Measurements from ENCODE around the gene NOS3. TPM values are rescaled to one million over a fixed set of nuclear protein-coding genes. Genes with fewer than 3 reads are reported as not detected.

NOS3 gene
- total RNA-seq, 2 donors from 2014 or later = 14.5 to 78.6 TPM

- no peaks in the 10 kb centered on the region for H3K27me3 ChIP-seq
- peak overlapping the region in 1 of 2 donors; percentile 2 for H3K4me3 ChIP-seq
- peak overlapping the region; percentile 75 to 85 for H3K27ac ChIP-seq
- DNase-seq (ENCODE audit: low spot score) = no peak
- H3K4me1 ChIP-seq = peaks cover 0 to 51% of the 10 kb centered on the region in 2 donors
- H3K9me3 ChIP-seq = no peaks in the 10 kb centered on the region
- H3K36me3 ChIP-seq = peaks cover 20% of the 10 kb centered on the region
- no peak for TF ChIP-seq CTCF (IDR thresholded peaks at IDR 0.05)
Measured at GRCh38 chr7:150954986-150955518, 35.8 kb upstream of the NOS3 start.

GRCh38 chr7:150955519-150956394, 35.1 kb upstream of the NOS3 start:
- Histone ChIP-seq H3K4me3 (peak overlapping the region in 1 of 2 donors; percentile 2), H3K36me3 (peaks cover 13% of the 10 kb centered on the region), H3K9me3 (no peaks in the 10 kb centered on the region), H3K27ac (peak overlapping the region; percentile 75 to 85), H3K27me3 (no peaks in the 10 kb centered on the region), H3K4me1 (peaks cover 0 to 56% of the 10 kb centered on the region in 2 donors)
- no peak for DNase-seq (ENCODE audit: low spot score)
- no peak for TF ChIP-seq CTCF (IDR thresholded peaks at IDR 0.05)

- Histone ChIP-seq H3K4me3 (no peak overlapping the region), H3K27ac (peak overlapping the region; percentile 75 to 85), H3K4me1 (peaks cover 0 to 60% of the 10 kb centered on the region in 2 donors), H3K27me3 (no peaks in the 10 kb centered on the region), H3K9me3 (no peaks in the 10 kb centered on the region), H3K36me3 (peaks cover 10% of the 10 kb centered on the region)
- TF ChIP-seq CTCF (IDR thresholded peaks at IDR 0.05) = no peak
- no peak for DNase-seq (ENCODE audit: low spot score)
Measured at GRCh38 chr7:150956395-150957132, 34.3 kb upstream of the NOS3 start.

DNA sequence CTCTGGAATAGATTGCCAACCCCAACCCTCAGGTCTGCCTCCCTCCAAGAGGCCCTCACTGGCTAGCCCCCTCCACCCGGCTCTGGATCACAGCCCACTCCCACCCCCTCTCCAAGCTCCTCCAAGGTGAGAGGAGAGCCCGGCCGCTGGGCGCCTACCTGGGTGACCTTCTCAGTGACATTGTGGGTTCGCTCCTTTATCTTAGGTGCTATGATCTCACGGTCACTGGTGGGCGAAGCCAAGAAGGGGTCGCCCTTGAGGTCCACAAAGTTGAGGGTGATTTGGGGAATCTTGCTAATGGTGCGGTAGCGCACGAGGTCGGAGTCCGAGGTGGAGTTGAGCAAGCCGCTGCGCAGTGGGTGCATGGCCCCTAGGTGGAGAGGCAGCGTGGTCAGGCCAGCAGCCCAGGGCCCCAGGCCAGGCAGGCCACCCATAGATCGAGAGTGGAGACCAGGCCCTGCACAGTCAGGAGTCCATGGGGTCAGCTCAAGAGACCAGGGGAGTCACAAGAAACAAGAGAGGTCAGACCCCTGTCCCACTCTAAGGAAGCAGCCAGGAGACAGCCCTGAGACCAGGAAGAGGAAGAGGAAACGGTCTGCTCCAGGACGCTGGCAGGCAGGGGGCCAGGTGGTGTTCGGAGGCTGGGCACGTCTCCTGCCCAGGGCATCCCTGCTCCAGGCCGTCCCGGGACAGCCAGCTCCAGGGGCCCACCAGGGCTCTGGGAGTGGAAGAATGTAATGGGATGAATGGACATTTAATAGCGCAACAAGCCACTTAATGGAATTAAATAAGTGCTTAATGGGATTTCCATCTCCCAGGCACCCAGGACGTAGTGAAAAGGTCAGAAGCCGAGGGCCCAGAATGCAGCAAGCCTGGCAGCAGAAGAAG, 33.4 kb upstream of the NOS3 start:
- TF ChIP-seq CTCF (IDR thresholded peaks at IDR 0.05) = no peak
- H3K36me3 ChIP-seq = peaks cover 10% of the 10 kb centered on the region
- H3K27me3 ChIP-seq = no peaks in the 10 kb centered on the region
- DNase-seq (ENCODE audit: low spot score) = no peak
- peaks cover 0 to 68% of the 10 kb centered on the region in 2 donors for H3K4me1 ChIP-seq
- no peak overlapping the region for H3K4me3 ChIP-seq
- H3K27ac ChIP-seq = peak overlapping the region; percentile 75 to 85
- H3K9me3 ChIP-seq = no peaks in the 10 kb centered on the region

DNA sequence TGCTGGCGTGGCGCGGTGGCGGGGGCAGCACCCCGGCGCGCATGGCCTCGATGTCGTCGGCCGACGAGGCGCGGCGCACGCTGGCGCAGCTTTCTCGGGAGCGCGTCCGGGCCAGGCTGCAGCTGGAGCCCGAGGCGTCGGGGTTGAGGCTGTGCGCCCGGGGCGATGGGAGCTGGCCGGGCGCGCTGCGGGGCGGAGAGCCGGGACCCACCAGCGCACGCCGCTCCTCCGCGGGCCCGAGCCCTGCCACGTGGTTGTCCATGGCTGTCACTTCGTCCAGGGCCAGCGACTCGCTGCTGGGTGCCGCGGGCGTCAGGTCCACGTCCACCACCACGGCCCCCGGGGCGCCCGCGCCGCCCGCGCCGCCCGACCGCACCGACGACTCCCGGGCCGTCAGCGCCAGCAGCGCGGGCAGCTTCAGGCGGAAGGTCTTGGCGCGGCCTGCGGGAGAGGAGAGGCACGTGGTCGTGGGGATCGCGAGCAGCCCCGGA, 32.7 kb upstream of the NOS3 start:
- DNase-seq (ENCODE audit: low spot score) = no peak
- no peak overlapping the region for H3K4me3 ChIP-seq
- H3K9me3 ChIP-seq = no peaks in the 10 kb centered on the region
- no peaks in the 10 kb centered on the region for H3K27me3 ChIP-seq
- H3K36me3 ChIP-seq = peaks cover 10% of the 10 kb centered on the region
- peak overlapping the region; percentile 75 to 90 for H3K27ac ChIP-seq
- H3K4me1 ChIP-seq = peaks cover 0 to 76% of the 10 kb centered on the region in 2 donors
- TF ChIP-seq CTCF (IDR thresholded peaks at IDR 0.05) = no peak
